Lung (tissue), 12 donors: ENCODE measurements around the gene LRFN3. TPM values are rescaled to one million over a fixed set of nuclear protein-coding genes. Genes with fewer than 3 reads are reported as not detected.

Source experiments
- ATAC-seq: fragments of 200-7000 bp; cut with Tn5 transposase; one replicate; pipeline ENCODE4 v1.9.1; 2020; ENCODE audit warnings: moderate number of reproducible peaks; ENCODE audit not compliant: insufficient read depth, low FRiP score
- DNase-seq, 3 donors: peaks; one replicate each; pipeline ENCODE4 v3.0.0-alpha.2; 2013 to 2017
- H3K27ac ChIP-seq, 2 donors: one replicate each; pipeline ENCODE4 v1.5.1; 2013; ENCODE audit warnings: mild to moderate bottlenecking in 2 of 2, moderate library complexity in 2 of 2, control low read depth in 1 of 2, inconsistent platforms in 1 of 2, low read depth in 1 of 2, low read length in 1 of 2
- H3K27me3 ChIP-seq, 3 donors: one replicate each; pipeline ENCODE4 v1.5.1; 2013; ENCODE audit warnings: low read length in 2 of 3; ENCODE audit not compliant: control insufficient read depth in 3 of 3, insufficient read depth in 3 of 3
- H3K36me3 ChIP-seq, 4 donors: one replicate each; pipeline ENCODE4 v1.5.1; 2013; ENCODE audit warnings: low read length in 4 of 4, mild to moderate bottlenecking in 1 of 4, moderate library complexity in 1 of 4; ENCODE audit not compliant: control insufficient read depth in 4 of 4, insufficient read depth in 4 of 4
- H3K4me1 ChIP-seq, 5 donors: one replicate each; pipeline ENCODE4 v1.5.1; 2013; ENCODE audit warnings: low read length in 5 of 5, mild to moderate bottlenecking in 2 of 5, moderate library complexity in 1 of 5; ENCODE audit not compliant: control insufficient read depth in 5 of 5, insufficient read depth in 5 of 5
- H3K4me3 ChIP-seq: one replicate; pipeline ENCODE4 v1.5.1; 2013; ENCODE audit warnings: mild to moderate bottlenecking, control low read depth, moderate library complexity
- H3K9ac ChIP-seq, 2 donors: one replicate each; pipeline ENCODE4 v1.5.1; 2013; ENCODE audit warnings: low read length in 2 of 2, control low read depth in 1 of 2; ENCODE audit not compliant: insufficient read depth in 1 of 2
- H3K9me3 ChIP-seq, 4 donors: one replicate each; pipeline ENCODE4 v1.5.1; 2013; ENCODE audit warnings: low read length in 3 of 4, mild to moderate bottlenecking in 1 of 4, moderate library complexity in 1 of 4; ENCODE audit not compliant: control insufficient read depth in 4 of 4, insufficient read depth in 3 of 4
- CTCF ChIP-seq: IDR thresholded peaks from 2 replicates; pipeline ENCODE4 v1.5.1; 2012; ENCODE audit warnings: mild to moderate bottlenecking; ENCODE audit errors: control extremely low read depth, extremely low read depth
- WGBS, 2 donors: extraction: QIAGEN DNeasy Blood & Tissue Kit; methylation state at CpG; one replicate each; pipeline ENCODE4 v1.1.7; 2013; 5-methylcytosine and 5-hydroxymethylcytosine counted together
- polyA plus RNA-seq, 2 donors: library from polyadenylated mRNA; stranded (reverse); fragments of 200-250 nt; gene quantifications; one replicate each; pipeline ENCODE4 v1.2.1, GENCODE V29; 2013
- total RNA-seq, 2 donors: library from RNA; depleted of rRNA in 1 of 2; stranded (reverse); fragments of >200 nt in 1 of 2; gene quantifications; one replicate each; pipeline ENCODE4 v1.2.1, GENCODE V29; 2014 to 2021
- donor health status: control.
- donor health status: control.
- donor health status: Bipolar disorder and iron deficiency.
- donor health status: healthy.
- donor health status: DM: yes; HTN: yes; CAD: no.

LRFN3 gene
- total and polyA plus RNA-seq, 4 donors, result 3.6 to 14.0 (median 7.6) TPM

GRCh38 chr19:35895911-35896642, 40.1 kb upstream of the LRFN3 start:
- DNase-seq (no peak), ATAC-seq (no peak)
- no peak overlapping the region for H3K9ac ChIP-seq
- WGBS, 2 donors, result 92 to 95% methylated on average over 21 of the region's 21 CpGs
- no peak for TF ChIP-seq CTCF
- no peak overlapping the region for H3K27ac ChIP-seq
- no peaks in the 10 kb centered on the region for H3K27me3 ChIP-seq
- H3K36me3 ChIP-seq, result peaks cover 0 to 23% (median 4%) of the 10 kb centered on the region in 4 donors
- H3K4me1 ChIP-seq, result peaks cover 0 to 12% (median 0%) of the 10 kb centered on the region in 5 donors
- no peaks in the 10 kb centered on the region for H3K9me3 ChIP-seq
- H3K4me3 ChIP-seq, result no peak overlapping the region

- Histone ChIP-seq H3K36me3 (peaks cover 0 to 23% (median 4%) of the 10 kb centered on the region in 4 donors), H3K9ac (no peak overlapping the region), H3K9me3 (no peaks in the 10 kb centered on the region), H3K27ac (no peak overlapping the region), H3K27me3 (no peaks in the 10 kb centered on the region), H3K4me1 (peaks cover 0 to 12% (median 0%) of the 10 kb centered on the region in 5 donors), H3K4me3 (no peak overlapping the region)
- no peak for ATAC-seq
- WGBS, 2 donors, result 96 to 98% methylated on average over 13 of the region's 13 CpGs
- no peak for TF ChIP-seq CTCF
- no peak for DNase-seq
Observed at GRCh38 chr19:35896643-35897040, 39.5 kb upstream of the LRFN3 start.

- Histone ChIP-seq H3K4me1 (peaks cover 0 to 12% (median 0%) of the 10 kb centered on the region in 5 donors), H3K4me3 (peak overlapping the region; percentile 85), H3K9ac (no peak overlapping the region), H3K9me3 (no peaks in the 10 kb centered on the region), H3K36me3 (peaks cover 0 to 22% (median 4%) of the 10 kb centered on the region in 4 donors), H3K27ac (peak overlapping the region in 1 of 2 donors; percentile 88), H3K27me3 (no peaks in the 10 kb centered on the region)
- no peak for TF ChIP-seq CTCF
- DNase-seq, result no peak
- WGBS, 2 donors, result 87 to 92% methylated on average over 13 of the region's 13 CpGs
- ATAC-seq, result no peak
Observed at GRCh38 chr19:35897706-35898451, 38.3 kb upstream of the LRFN3 start.
